Loucy (cell line): Measurements from ENCODE around the gene ALMS1.

Experiments
- EZH2phosphoT487 ChIP-seq: fragments of 200-600 bp; IDR thresholded peaks from 2 replicates; pipeline ENCODE4 v1.6.1; 2018; ENCODE audit warnings: antibody characterized with exemption, mild to moderate bottlenecking, moderate library complexity, borderline replicate concordance
- TF ChIP-seq, protein P1 (sequence below): fragments of 200-600 bp; sonication (generic); conservative IDR thresholded peaks from 2 replicates; pipeline ENCODE4 v1.5.1; 2014; ENCODE audit warnings: mild to moderate bottlenecking, antibody characterized with exemption, low read length

DNA sequence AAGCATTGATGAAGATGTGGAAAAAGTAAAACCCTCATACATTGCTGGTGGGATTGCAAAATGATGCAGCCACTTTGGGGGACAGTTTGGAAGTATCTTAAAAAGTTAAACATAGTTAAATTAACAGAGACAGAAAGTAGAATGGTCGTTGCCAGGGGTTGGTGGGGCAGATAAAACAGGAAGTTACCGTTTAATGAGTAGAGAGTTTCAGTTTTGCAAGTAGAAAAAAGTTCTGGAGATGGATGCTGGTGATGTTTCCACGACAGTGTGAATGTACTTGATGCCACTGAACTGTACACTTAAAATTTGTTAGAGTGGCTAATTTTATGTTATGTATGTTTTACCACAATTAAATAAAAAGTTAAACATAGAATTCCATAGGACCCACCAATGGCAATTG is 47.8 kb upstream of the ALMS1 start:
- TF ChIP-seq, protein P1, sequence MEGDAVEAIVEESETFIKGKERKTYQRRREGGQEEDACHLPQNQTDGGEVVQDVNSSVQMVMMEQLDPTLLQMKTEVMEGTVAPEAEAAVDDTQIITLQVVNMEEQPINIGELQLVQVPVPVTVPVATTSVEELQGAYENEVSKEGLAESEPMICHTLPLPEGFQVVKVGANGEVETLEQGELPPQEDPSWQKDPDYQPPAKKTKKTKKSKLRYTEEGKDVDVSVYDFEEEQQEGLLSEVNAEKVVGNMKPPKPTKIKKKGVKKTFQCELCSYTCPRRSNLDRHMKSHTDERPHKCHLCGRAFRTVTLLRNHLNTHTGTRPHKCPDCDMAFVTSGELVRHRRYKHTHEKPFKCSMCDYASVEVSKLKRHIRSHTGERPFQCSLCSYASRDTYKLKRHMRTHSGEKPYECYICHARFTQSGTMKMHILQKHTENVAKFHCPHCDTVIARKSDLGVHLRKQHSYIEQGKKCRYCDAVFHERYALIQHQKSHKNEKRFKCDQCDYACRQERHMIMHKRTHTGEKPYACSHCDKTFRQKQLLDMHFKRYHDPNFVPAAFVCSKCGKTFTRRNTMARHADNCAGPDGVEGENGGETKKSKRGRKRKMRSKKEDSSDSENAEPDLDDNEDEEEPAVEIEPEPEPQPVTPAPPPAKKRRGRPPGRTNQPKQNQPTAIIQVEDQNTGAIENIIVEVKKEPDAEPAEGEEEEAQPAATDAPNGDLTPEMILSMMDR, result no peak
- no peak for TF ChIP-seq EZH2phosphoT487
